ENCODE measurements around the gene IRGQ. TPM values are rescaled to one million over a fixed set of nuclear protein-coding genes. Genes with fewer than 3 reads are reported as not detected.

The IRGQ gene
- total and polyA plus RNA-seq, 2 experiments from 2014 or later = 9.6 to 26.2 TPM

DNA sequence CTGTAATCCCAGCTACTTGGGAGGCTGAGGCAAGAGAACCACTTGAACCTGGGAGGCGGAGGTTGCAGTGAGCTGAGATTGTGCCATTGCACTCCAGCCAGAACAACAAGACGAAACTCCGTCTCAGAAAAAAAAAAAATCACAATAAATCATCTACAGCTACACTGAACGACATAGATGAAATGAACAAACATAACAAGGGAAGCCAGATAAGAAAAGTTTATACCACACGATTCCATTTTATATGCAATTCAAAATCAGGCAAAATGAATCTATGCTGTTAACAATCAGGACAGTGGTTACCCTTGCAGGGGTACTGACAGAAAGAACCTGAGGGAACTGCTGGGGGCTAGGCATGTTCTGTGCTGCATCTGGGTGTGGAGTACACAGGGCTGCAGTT is 26.3 kb downstream of the IRGQ start:
- H3K4me3 ChIP-seq = no peak overlapping the region

GRCh38 chr19:43564800-43565199 is 31.1 kb downstream of the IRGQ start:
- H3K4me3 ChIP-seq = no peak overlapping the region
- no peaks in the 10 kb centered on the region for H3K9me2 ChIP-seq (replicated peaks; ENCODE audit: insufficient read depth)
- no peak overlapping the region for H2AFZ ChIP-seq
- H3K36me3 ChIP-seq (replicated peaks; ENCODE audit: insufficient read depth, low read depth) = no peaks in the 10 kb centered on the region
- H3K27me3 ChIP-seq = no peaks in the 10 kb centered on the region
- no peak for DNase-seq (ENCODE audit: low spot score)
- peaks cover 24% of the 10 kb centered on the region for H3K79me2 ChIP-seq
- no peak for TF ChIP-seq EZH2 (IDR thresholded peaks at IDR 0.05; ENCODE audit: borderline replicate concordance)
- no peak for TF ChIP-seq EZH2phosphoT487 (IDR thresholded peaks at IDR 0.05; ENCODE audit: low read depth, severe bottlenecking, unreplicated experiment)
- TF ChIP-seq CTCF (IDR thresholded peaks at IDR 0.05; ENCODE audit: poor library complexity) = no peak
- H4K20me1 ChIP-seq (ENCODE audit: insufficient read depth, poor library complexity, severe bottlenecking) = no peaks in the 10 kb centered on the region
- WGBS (ENCODE audit: low lambda C conversion rate, missing lambda C conversion rate) = 94% methylated on average over 9 of the region's 9 CpGs
- no peaks in the 10 kb centered on the region for H3K4me1 ChIP-seq (ENCODE audit: insufficient read depth)
- H3K4me2 ChIP-seq = no peak overlapping the region
- H3K9me3 ChIP-seq (ENCODE audit: low read depth) = no peaks in the 10 kb centered on the region
- no peak overlapping the region for H3K27ac ChIP-seq

More for the DNA sequence above, 26.3 kb downstream of the IRGQ start:
- Histone ChIP-seq H3K36me3 (replicated peaks; ENCODE audit: insufficient read depth, low read depth) (no peaks in the 10 kb centered on the region), H3K4me1 (ENCODE audit: insufficient read depth) (peaks cover 6% of the 10 kb centered on the region), H3K9me3 (ENCODE audit: low read depth) (no peaks in the 10 kb centered on the region), H3K4me2 (no peak overlapping the region), H4K20me1 (ENCODE audit: insufficient read depth, poor library complexity, severe bottlenecking) (no peaks in the 10 kb centered on the region), H3K9me2 (replicated peaks; ENCODE audit: insufficient read depth) (no peaks in the 10 kb centered on the region), H3K27ac (no peak overlapping the region), H3K27me3 (no peaks in the 10 kb centered on the region), H3K79me2 (peaks cover 57% of the 10 kb centered on the region), H2AFZ (no peak overlapping the region)
- TF ChIP-seq CTCF (IDR thresholded peaks at IDR 0.05; ENCODE audit: poor library complexity) (no peak), EZH2 (IDR thresholded peaks at IDR 0.05; ENCODE audit: borderline replicate concordance) (no peak), EZH2phosphoT487 (IDR thresholded peaks at IDR 0.05; ENCODE audit: low read depth, severe bottlenecking, unreplicated experiment) (no peak)
- WGBS (ENCODE audit: low lambda C conversion rate, missing lambda C conversion rate) = 94% methylated on average over 5 of the region's 5 CpGs
- DNase-seq (ENCODE audit: low spot score) = no peak

DNA sequence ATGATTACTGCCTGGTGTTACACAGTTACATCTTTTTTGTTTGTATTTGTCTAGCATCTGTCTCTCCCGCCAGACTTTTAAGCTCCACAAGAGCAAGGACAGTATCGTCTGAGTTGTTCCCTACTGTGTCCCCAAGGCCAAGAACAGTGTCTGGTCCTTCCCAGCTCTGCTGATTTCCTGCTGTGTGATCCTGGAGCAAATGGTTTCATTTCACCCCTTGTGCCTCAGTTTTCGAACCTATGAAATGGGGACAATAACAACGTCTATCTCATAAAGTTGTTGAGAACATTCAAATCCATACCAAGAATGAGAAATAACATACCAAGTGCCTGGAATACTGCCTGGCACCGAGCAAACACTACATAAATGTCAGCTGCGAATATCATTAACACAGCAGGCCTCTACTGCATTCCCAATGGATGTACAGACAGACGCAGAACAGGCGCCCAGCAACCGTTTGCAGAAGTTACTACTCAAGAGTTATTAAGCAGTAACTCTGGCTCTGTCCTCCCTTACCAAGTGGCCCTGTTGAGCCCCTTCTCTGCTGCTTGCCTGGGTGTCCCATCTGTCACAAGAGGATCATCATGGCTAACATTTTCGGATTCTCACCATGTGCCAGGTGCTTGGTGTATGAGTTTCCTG is 32.0 kb downstream of the IRGQ start:
- no peaks in the 10 kb centered on the region for H4K20me1 ChIP-seq (ENCODE audit: insufficient read depth, poor library complexity, severe bottlenecking)
- no peak overlapping the region for H3K4me3 ChIP-seq
- no peak overlapping the region for H2AFZ ChIP-seq
- no peaks in the 10 kb centered on the region for H3K36me3 ChIP-seq (replicated peaks; ENCODE audit: insufficient read depth, low read depth)
- no peaks in the 10 kb centered on the region for H3K27me3 ChIP-seq
- DNase-seq (ENCODE audit: low spot score) = no peak
- no peaks in the 10 kb centered on the region for H3K9me2 ChIP-seq (replicated peaks; ENCODE audit: insufficient read depth)
- no peak overlapping the region for H3K27ac ChIP-seq
- no peaks in the 10 kb centered on the region for H3K4me1 ChIP-seq (ENCODE audit: insufficient read depth)
- no peak for TF ChIP-seq EZH2 (IDR thresholded peaks at IDR 0.05; ENCODE audit: borderline replicate concordance)
- no peak for TF ChIP-seq CTCF (IDR thresholded peaks at IDR 0.05; ENCODE audit: poor library complexity)
- TF ChIP-seq EZH2phosphoT487 (IDR thresholded peaks at IDR 0.05; ENCODE audit: low read depth, severe bottlenecking, unreplicated experiment) = no peak
- no peaks in the 10 kb centered on the region for H3K9me3 ChIP-seq (ENCODE audit: low read depth)
- peaks cover 20% of the 10 kb centered on the region for H3K79me2 ChIP-seq
- 90% methylated on average over 10 of the region's 10 CpGs for WGBS (ENCODE audit: low lambda C conversion rate, missing lambda C conversion rate)
- H3K4me2 ChIP-seq = no peak overlapping the region
